HepG2 (cell line): ENCODE data around the gene TTC9. TPM values are rescaled to one million over a fixed set of nuclear protein-coding genes. Genes with fewer than 3 reads are reported as not detected.
A peak's percentile ranks its signal among the peaks of the same experiment; 100 is the strongest.

ENCODE experiments used
- ATAC-seq: fragments of 200-7000 bp; cut with Tn5 transposase; 3 replicates; pipeline ENCODE4 v1.9.1; 2020; ENCODE audit warnings: mild to moderate bottlenecking, moderate library complexity
- BruUV-seq: library from RNA; stranded (reverse); fragments of 400-500 nt; replicated peaks from 2 replicates; lab custom pipeline; 2021; lab: Mats Ljungman, UMichigan
- CTCF ChIA-PET: fragments of 300-600 bp; formaldehyde crosslinking; extraction: SDS; loops from one replicate; lab custom pipeline; 2021; ENCODE audit warnings: low total read pairs, inconsistent platforms, low intra/inter-chr PET ratio; lab: Yijun Ruan, JAX
- POLR2A ChIA-PET: fragments of 350-600 bp; sonication (Branson Sonifier 250); formaldehyde crosslinking; loops from one replicate; lab custom pipeline; 2020; ENCODE audit warnings: antibody characterized with exemption, inconsistent platforms; lab: Yijun Ruan, JAX
- DNase-seq: peaks from one replicate; pipeline ENCODE4 v3.0.0-alpha.2; 2015; ENCODE audit warnings: low spot score
- FAIRE-seq: peaks from 3 replicates; lab custom pipeline; 2011; peaks lifted over from hg19 to GRCh38; lab: Jason Lieb, UNC
- H2AFZ ChIP-seq: one replicate; pipeline ENCODE4 v1.6.1; 2011; ENCODE audit warnings: low read length, inconsistent platforms
- H3K27ac ChIP-seq: fragments of 300-600 bp; 3 replicates; pipeline ENCODE4 v1.8.0; 2011; ENCODE audit warnings: mixed run types, mild to moderate bottlenecking, mixed read lengths, low read length, inconsistent platforms; ENCODE audit not compliant: insufficient read depth; ENCODE audit errors: extremely low read length
- H3K27me3 ChIP-seq, 2 experiments: fragments of 200-600 bp in 1 of 2; 2 replicates in 1 of 2; 3 replicates in 1 of 2; pipeline versions ENCODE4 v1.6.0 to v1.8.0; 2011; ENCODE audit warnings: low read length in 2 of 2, mild to moderate bottlenecking in 2 of 2, moderate library complexity in 2 of 2, inconsistent platforms in 1 of 2; ENCODE audit not compliant: insufficient read depth in 2 of 2, control insufficient read depth in 1 of 2
- H3K36me3 ChIP-seq, 2 experiments: fragments of 200-600 bp in 1 of 2; replicated peaks in 1 of 2; 2 replicates in 1 of 2; 3 replicates in 1 of 2; pipeline versions ENCODE4 v1.5.1 to v1.8.0; 2011; ENCODE audit warnings: low read length in 2 of 2, inconsistent platforms in 1 of 2; ENCODE audit not compliant: insufficient read depth in 2 of 2, control insufficient read depth in 1 of 2
- H3K4me1 ChIP-seq: 2 replicates; pipeline ENCODE4 v1.5.1; 2012; ENCODE audit warnings: low read length, inconsistent platforms; ENCODE audit not compliant: insufficient read depth
- H3K4me2 ChIP-seq: 2 replicates; pipeline ENCODE4 v1.6.0; 2011; ENCODE audit warnings: low read depth, low read length, inconsistent platforms
- H3K4me3 ChIP-seq, 3 experiments: fragments of 200-600 bp in 1 of 3; sonication (generic), shearing (Covaris generic) in 1 of 3; replicated peaks in 1 of 3; 2 replicates each; pipeline ENCODE4 v1.5.1; 2011 to 2016; ENCODE audit warnings: low read length in 3 of 3, inconsistent platforms in 2 of 3, low read depth in 2 of 3, mild to moderate bottlenecking in 2 of 3, control low read depth in 1 of 3, mixed read lengths in 1 of 3; ENCODE audit not compliant: insufficient read depth in 1 of 3
- H3K79me2 ChIP-seq: one replicate; pipeline ENCODE4 v1.6.1; 2011; ENCODE audit warnings: low read length, inconsistent platforms; ENCODE audit not compliant: insufficient read depth
- H3K9ac ChIP-seq: 2 replicates; pipeline ENCODE4 v1.6.0; 2011; ENCODE audit warnings: mild to moderate bottlenecking, low read depth, low read length, inconsistent platforms; ENCODE audit not compliant: insufficient read depth
- H3K9me3 ChIP-seq: 2 replicates; pipeline ENCODE4 v1.5.1; 2012; ENCODE audit warnings: mild to moderate bottlenecking, low read length
- H4K20me1 ChIP-seq: 2 replicates; pipeline ENCODE4 v1.6.0; 2011; ENCODE audit warnings: inconsistent platforms, mild to moderate bottlenecking, low read length, moderate library complexity; ENCODE audit not compliant: insufficient read depth
- CBX2 ChIP-seq, 2 experiments: fragments of 200-600 bp in 1 of 2; sonication (generic); formaldehyde crosslinking in 1 of 2; IDR thresholded peaks; 2 replicates each; pipeline versions ENCODE4 v1.7.0 to v1.8.1; 2018 to 2022; ENCODE audit warnings: low read depth in 2 of 2, low read length in 1 of 2, mild to moderate bottlenecking in 1 of 2, missing genetic modification reagents in 1 of 2
- DPF2 ChIP-seq: sonication (generic); formaldehyde crosslinking; IDR thresholded peaks from 2 replicates; pipeline ENCODE4 v1.4.0; 2020; ENCODE audit warnings: mild to moderate bottlenecking, low read depth, missing genetic modification reagents, borderline replicate concordance
- NFE2L1 ChIP-seq: sonication (generic); formaldehyde crosslinking; IDR thresholded peaks from 2 replicates; pipeline ENCODE4 v1.4.0; 2020; ENCODE audit warnings: missing genetic modification reagents, mild to moderate bottlenecking, borderline replicate concordance
- TAF1 ChIP-seq: sonication (generic); formaldehyde crosslinking; IDR thresholded peaks from 2 replicates; pipeline ENCODE4 v1.4.0; 2020; ENCODE audit warnings: missing genetic modification reagents
- ZNF672 ChIP-seq: sonication (generic); formaldehyde crosslinking; IDR thresholded peaks from 2 replicates; pipeline ENCODE4 v1.8.1; 2022; ENCODE audit warnings: missing genetic modification reagents
- WGBS: methylation state at CpG from one replicate; pipeline ENCODE4 v1.1.6; 2017; ENCODE audit warnings: low lambda C conversion rate; 5-methylcytosine and 5-hydroxymethylcytosine counted together
- in situ Hi-C: cut with HindIII; loops from 2 replicates; pipeline ENCODE4 v1.10.0; 2017; ENCODE audit warnings: low pct_unique_long_range_greater_than_20kb; ENCODE audit not compliant: extremely low pct_ligation_motif_present
- intact Hi-C: fragments of 100-400 bp; cut with micrococcal nuclease; formaldehyde crosslinking; loops from one replicate; pipeline ENCODE4 v1.10.0; 2022; ENCODE audit not compliant: unreplicated experiment
- polyA plus RNA-seq, 8 experiments: library from polyadenylated mRNA; depleted of rRNA in 3 of 8; stranded (reverse) in 7 of 8; unstranded in 1 of 8; fragments of >200 nt; fragmentation: Illumina TruSeq in 4 of 8; extraction: Trizol in 4 of 8; gene quantifications; 2 replicates each; pipeline versions ENCODE4 v1.2.1 to v1.2.3, GENCODE V29; 2011 to 2016; ENCODE audit warnings: low read depth in 4 of 8, missing spikeins in 1 of 8, mixed read lengths in 1 of 8; ENCODE audit not compliant: insufficient read depth in 1 of 8
- total RNA-seq, 5 experiments: library from RNA; depleted of rRNA; stranded (reverse); fragments of >200 nt; fragmentation: Illumina TruSeq; extraction: Trizol; gene quantifications; 2 replicates each; pipeline ENCODE4 v1.2.3, GENCODE V29; 2016; ENCODE audit warnings: low read depth in 1 of 5
- TF ChIP-seq, protein P1 (sequence below): sonication (generic); formaldehyde crosslinking; conservative IDR thresholded peaks from 2 replicates; pipeline ENCODE4 v1.4.0; 2020; ENCODE audit warnings: missing genetic modification reagents

TTC9 gene
- total and polyA plus RNA-seq, 2 of the 13 experiments (the other 11 are each of a cell fraction or from before 2014, with no cell fraction given) = 0.13 to 0.30 TPM

GRCh38 chr14:70638416-70638815 lies 3.3 kb upstream of the TTC9 start:
- Histone ChIP-seq H3K4me3 (no peak overlapping the region), H3K4me2 (no peak overlapping the region), H3K36me3 (no peaks in the 10 kb centered on the region), H3K27ac (no peak overlapping the region), H3K79me2 (no peaks in the 10 kb centered on the region), H3K9ac (no peak overlapping the region), H4K20me1 (no peaks in the 10 kb centered on the region), H3K9me3 (no peaks in the 10 kb centered on the region; the same call in 1 of the 2 replicates), H3K4me1 (peaks cover 12% of the 10 kb centered on the region; the same call in 1 of the 2 replicates), H2AFZ (no peak overlapping the region), H3K27me3 (peaks cover 8 to 42% of the 10 kb centered on the region in 2 experiments)
- WGBS = 2% methylated on average over 2 of the region's 2 CpGs
- ChIA-PET POLR2A (no interaction called here), CTCF (no interaction called here)
- intact Hi-C loops = no loop called here
- FAIRE-seq (no peak), DNase-seq (no peak), ATAC-seq (no peak)
- in situ Hi-C loops = no loop called here
- TF ChIP-seq DPF2 (no peak), CBX2 (IDR thresholded peaks at IDR 0.05; ENCODE audit: low read depth, low read length) (0 out of 2 replicates have a peak, but pooled peaks have one; percentile 41), CBX2 (CRISPR knock-in tag; IDR thresholded peaks at IDR 0.05; ENCODE audit: low read depth) (no peak), ZNF672 (CRISPR knock-in tag) (no peak), NFE2L1 (CRISPR knock-in tag) (no peak), TAF1 (CRISPR knock-in tag) (no peak)
- TF ChIP-seq, protein P1, sequence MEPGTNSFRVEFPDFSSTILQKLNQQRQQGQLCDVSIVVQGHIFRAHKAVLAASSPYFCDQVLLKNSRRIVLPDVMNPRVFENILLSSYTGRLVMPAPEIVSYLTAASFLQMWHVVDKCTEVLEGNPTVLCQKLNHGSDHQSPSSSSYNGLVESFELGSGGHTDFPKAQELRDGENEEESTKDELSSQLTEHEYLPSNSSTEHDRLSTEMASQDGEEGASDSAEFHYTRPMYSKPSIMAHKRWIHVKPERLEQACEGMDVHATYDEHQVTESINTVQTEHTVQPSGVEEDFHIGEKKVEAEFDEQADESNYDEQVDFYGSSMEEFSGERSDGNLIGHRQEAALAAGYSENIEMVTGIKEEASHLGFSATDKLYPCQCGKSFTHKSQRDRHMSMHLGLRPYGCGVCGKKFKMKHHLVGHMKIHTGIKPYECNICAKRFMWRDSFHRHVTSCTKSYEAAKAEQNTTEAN (CRISPR knock-in tag) = no peak
- no TSS peak for BruUV-seq
